GM18499 (cell line): Measurements from ENCODE around the gene RPS6KA5.

Source experiments
- ATAC-seq: cut with Tn5 transposase; IDR thresholded peaks from one replicate; pipeline ENCODE4 v1.9.1; 2021; ENCODE audit warnings: moderate number of reproducible peaks; ENCODE audit not compliant: insufficient read depth, unreplicated experiment

RPS6KA5 gene

GRCh38 chr14:90815822-90816662 lies 244.4 kb downstream of the RPS6KA5 start, which contains the start of gene TTC7B:
Gene TTC7B, minus strand, starts transcription at chr14:90816430. Its CDS starts 135 bp downstream, at chr14:90816295.
- ATAC-seq = no peak

- no peak for ATAC-seq
These were observed 244.9 kb downstream of the RPS6KA5 start for GRCh38 chr14:90815572-90815821.

- no peak for ATAC-seq
These were observed 245.5 kb downstream of the RPS6KA5 start for GRCh38 chr14:90814806-90815571.

- ATAC-seq = no peak
These were observed 247.0 kb downstream of the RPS6KA5 start for GRCh38 chr14:90813442-90813841.

GRCh38 chr14:90812109-90812508 lies 248.3 kb downstream of the RPS6KA5 start:
- no peak for ATAC-seq

- no peak for ATAC-seq
These were observed 248.8 kb downstream of the RPS6KA5 start for GRCh38 chr14:90811641-90812040.

- no peak for ATAC-seq
These were observed 249.6 kb downstream of the RPS6KA5 start for GRCh38 chr14:90810806-90811205.

- no peak for ATAC-seq
These were observed 250.7 kb downstream of the RPS6KA5 start for GRCh38 chr14:90809530-90810312.

- ATAC-seq = no peak
These were observed 251.5 kb downstream of the RPS6KA5 start for GRCh38 chr14:90808759-90809529.

- ATAC-seq = no peak
These were observed 253.4 kb downstream of the RPS6KA5 start for GRCh38 chr14:90807060-90807459.

- ATAC-seq = no peak
These were observed 254.5 kb downstream of the RPS6KA5 start for GRCh38 chr14:90805662-90806540.

GRCh38 chr14:90805084-90805391 lies 255.4 kb downstream of the RPS6KA5 start:
- ATAC-seq = no peak

GRCh38 chr14:90804292-90805083 lies 256.0 kb downstream of the RPS6KA5 start:
- ATAC-seq = no peak

- no peak for ATAC-seq
These were observed 257.2 kb downstream of the RPS6KA5 start for GRCh38 chr14:90803249-90803648.

GRCh38 chr14:90799420-90799819 lies 261.0 kb downstream of the RPS6KA5 start:
- ATAC-seq = no peak

- no peak for ATAC-seq
These were observed 262.5 kb downstream of the RPS6KA5 start for GRCh38 chr14:90797919-90798318.
